Measurements from ENCODE around the gene MGMT.

MGMT gene

DNA sequence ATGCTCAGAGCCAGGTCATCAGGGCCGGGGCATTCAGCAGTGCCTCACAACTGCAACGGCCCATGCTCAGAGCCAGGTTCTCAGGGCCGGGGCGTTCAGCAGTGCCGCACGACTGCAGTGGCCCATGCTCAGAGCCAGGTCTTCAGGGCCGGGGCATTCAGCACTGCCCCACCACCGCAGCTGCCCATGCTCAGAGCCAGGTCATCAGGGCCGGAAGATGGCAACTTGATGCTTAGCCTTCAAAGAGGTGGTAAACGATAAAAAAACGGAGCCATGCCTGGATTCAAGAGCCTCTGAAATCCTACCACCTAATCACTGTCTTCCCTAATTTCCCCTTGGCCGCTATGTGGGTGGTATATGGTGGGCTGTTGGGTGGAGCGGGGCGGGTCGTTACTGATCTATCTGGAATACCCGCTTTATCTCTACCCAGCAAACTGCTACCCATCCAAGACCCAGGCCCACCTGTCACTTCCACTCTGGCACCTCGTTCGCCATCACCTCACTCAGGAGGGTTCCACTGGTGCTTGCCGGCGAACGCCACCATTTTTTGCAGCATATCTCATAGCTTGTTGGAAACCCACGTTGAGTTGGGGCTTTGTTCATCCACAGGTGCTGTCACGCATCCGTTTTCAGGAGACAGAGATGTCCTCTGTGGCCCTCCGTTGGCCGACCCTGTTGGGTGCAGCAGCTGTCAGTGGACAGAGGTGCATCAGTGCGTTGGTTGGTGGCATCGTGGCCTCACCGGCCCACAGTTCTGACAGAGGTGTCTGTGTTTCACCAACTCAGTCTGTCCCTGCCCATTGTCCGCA is 275.9 kb downstream of the MGMT start:
- no peak for DNase-seq

DNA sequence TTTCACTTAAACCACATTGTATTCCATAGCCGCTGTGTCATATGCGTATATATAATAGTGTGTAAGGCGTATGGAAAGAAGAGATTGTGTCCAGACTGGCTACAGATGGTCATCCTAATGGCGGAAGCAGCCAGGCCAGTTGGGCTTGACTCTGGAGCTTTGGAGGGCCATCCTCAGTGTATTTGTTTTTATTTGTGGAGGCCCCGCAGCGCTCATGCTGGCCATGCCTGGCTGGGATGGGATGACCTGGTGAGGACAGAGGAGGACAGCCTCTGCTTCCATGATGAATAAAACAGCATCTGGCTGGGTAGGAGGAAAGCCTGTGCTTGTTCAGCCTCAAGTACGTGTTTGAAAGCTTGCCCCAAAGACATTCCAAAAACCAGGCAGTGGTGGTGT is 276.7 kb downstream of the MGMT start:
- DNase-seq = no peak

DNA sequence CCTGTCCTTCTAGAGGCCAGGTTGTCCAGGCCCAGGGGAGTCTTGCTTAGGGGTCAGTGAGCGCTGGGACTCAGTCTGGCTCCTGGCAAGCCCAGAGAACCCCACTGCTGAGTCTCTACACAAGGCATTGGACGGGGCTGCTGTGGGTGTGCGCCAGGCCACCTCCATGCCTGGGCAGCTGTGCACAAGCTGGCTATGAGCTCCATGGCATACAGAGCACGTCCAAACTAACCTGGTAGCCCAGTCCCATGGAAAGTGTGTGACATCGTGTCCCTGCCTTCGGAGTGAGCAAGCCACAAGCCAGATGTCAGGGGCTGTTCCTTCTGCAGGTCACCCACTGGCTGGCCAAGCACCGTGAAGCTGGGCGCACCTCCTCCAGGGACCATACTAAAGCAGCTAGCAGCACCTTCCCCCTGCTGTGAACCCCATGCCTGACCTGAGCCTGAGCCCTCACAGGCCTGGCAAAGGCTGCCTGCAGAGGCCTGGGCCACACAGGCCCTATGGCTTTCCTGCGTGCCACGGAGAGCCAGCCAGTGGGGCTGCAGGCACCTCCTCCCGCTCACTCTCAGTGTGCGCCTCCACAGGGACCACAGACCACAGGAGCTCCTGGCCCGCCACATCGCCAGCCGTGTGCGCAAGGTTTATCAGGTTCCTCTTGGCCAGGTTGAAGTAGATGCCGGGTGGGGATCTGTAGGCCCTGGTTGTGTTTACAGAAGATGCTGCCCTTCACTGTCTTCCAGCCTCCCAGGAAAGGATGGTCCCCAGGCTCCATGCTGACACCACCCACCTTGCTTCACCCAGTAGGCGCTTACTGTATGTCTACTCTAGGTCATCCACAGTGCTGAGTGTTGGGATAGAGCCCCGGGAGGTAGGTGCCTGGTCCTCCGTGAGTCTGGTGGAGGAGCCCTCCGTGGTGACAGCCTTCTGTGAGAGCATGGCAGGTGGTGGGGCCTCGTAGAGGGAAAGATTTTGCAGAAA is 277.4 kb downstream of the MGMT start:
- no peak for DNase-seq

DNA sequence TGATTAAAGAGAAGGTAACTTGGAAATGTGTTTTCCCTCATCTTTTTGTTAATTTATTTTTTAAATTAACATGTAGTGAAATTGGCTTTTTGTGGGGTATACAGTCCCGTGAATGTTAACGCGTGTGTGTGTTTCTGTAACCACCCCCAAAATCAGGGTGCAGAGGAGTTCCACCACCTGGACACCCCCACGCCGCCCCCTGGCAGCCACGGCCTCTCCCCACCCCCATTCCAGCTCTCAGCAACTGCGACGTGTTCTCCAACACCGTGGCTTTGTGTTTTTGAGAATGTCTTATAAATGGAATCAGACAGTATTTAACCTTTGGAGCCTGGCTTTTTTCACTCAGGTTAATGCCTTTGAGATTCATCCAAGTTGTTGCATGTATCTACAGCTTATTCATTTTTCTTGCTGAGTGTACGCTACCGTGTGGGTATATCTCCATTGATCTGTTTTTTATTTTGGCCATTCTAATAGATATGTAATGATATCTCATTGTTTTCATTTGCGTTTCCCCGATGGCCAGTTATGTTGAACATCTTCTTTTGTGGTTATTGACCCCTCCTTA is 278.2 kb downstream of the MGMT start:
- no peak for DNase-seq

DNA sequence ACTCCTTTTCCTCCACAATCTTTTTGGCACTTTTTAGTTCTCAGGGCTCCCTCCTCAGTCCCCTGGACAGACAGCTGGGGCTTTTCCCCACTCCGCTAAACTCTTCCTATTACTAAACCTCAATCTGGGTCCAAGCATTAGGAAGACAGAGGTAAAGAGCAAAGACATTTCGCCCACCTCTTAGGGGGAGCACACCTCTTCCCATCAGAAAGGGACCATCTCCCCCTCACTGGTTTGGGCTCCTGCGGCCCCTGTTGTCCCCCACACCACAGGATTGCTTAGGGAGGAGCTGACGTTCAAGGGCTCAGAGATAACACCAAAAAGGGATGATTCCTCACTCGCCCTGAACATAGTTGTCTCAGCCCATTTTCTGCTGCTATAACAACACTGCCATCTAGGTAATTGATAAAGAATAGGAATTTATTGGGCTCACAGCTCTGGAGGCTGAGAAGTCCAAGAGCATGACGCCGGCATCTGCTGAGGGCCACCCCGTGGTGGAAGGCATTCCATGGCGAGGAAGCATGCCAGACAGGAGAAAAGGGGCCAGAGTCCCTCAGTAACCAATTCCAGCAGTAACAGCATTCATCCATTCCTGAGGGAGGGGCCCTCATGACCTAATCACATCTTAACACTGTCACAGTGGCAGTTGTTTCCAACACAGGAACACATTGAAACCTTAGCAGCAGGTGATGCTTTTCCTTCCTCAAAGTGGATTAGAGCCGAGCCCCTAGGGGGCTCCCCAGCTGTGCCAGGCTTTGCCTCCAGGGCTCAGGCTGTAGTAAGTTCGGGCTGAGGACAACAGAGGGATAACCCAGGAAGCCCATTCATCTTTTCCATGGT is 287.4 kb downstream of the MGMT start:
- DNase-seq = no peak

DNA sequence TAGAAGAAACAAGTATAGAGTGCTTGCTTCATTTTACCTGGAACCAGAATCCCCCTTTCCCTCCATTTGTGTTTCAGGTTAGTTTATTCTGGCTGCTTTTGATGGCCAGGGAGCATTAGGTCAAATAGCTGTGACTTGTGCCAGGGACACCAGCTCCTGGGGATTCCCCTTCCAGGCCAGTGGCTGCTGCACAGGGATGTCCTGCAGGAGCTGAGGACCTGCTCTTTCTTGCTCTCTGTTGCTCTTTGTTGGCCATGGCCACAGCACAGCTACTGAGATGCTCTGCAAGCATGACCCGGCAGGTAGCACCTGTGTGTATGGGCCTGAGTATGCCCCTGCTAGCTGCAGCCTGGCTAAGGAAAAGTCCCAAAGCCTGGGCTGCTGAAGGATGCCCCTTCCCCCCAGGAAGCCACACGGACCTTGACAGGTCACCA is 288.1 kb downstream of the MGMT start:
- DNase-seq = no peak

DNA sequence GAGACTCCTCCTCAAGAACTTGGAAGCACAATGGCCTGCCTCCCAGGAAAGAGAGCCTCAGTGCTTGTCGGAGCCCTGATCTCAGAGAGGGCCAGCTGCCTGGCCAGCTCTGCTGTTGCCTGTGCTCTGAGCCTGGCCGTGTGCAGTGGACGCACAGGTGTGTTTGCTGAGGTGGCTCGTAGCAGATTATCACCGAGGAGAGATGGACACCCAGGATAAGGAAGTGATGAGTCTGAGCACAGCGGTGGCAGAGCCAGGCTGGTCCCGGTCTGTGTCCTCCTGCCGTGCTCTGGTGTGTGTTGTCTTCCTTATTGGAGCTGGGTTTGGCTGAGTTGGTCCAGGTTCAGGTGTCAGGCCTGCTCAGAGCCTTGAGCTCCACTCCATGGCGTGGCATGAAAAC is 288.6 kb downstream of the MGMT start:
- DNase-seq = no peak

DNA sequence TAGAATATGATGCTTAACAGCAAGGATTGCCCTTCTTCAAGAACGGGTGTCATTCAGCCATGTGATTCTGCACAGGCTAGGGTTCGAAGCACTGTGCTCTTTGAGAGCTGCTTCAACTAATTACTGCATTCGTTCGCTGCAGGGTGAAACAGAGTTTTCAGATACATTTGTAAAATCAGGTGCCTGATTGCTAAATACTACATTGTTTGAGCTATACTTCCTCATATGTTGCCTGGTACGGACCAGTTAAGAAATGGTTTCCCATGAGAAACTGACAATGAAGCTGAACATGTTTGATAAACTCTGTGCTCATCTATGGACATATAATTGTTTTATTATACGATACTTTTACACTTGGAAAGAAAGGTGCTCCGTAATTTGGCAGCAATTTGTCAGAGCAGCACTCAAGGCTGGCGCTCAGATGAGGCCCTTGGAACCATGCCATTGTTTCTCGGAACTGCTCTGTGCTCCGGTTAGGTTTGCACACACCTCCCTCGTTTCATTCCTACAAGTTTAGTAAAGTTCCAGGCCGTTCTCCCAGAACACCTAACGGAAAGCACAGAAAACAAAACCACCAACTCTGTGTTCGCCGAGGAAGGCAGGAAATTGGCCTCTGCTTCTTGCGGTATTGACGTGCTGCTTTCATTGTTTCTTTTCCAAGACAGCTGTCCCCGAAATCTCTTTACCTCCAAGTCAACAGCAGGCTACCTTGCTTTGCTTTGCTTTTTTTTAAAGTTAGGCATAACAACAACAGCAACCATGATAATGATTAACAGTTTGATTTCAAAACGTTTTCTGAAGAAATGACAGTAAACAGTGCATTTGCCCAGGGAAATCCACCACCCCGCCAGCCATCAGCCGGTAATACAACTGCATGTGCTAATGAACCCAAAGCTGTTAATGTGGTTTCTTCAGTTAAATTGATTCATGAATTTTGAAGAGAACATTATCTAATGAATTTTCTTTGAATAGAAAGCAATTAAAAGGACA is 290.2 kb downstream of the MGMT start:
- DNase-seq = no peak

DNA sequence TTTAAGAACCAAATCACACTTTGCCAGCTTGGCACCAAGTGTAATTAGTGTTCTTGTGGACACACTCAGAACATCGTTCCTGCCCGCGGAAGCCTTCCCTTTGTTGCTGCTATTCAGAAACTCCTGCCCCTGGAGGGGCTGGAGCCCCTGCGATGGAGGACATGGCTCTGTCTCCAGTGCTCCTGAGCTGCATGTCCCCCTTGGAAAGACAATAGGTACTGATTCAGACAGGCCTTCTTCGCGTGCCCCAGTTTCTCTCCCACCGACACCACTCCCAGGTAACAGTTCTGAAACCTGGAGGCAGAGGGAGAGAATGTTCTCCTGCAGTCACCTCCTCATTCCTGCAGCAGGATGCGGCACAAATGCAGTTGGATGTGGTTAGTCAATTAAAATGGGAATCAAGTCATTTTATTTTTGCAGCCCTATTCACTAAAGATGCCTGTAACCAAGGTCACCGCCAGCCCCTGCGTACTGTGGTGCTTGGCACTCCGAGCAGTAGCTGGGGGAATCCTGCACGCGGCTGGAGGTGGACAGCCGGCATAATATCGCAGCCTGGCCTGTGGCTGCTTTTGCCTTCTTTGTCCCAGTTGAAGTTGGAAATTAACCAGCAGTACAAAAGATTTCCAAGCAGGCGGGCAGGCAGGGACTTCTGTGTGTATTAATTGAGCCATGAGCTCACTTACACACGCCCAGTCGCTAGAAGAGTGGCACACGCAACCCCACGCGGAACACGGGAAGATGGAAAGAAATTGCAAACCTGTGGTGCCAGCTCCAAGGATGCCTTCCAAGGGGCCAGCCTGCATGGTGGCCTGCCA is 291.4 kb downstream of the MGMT start:
- no peak for DNase-seq

DNA sequence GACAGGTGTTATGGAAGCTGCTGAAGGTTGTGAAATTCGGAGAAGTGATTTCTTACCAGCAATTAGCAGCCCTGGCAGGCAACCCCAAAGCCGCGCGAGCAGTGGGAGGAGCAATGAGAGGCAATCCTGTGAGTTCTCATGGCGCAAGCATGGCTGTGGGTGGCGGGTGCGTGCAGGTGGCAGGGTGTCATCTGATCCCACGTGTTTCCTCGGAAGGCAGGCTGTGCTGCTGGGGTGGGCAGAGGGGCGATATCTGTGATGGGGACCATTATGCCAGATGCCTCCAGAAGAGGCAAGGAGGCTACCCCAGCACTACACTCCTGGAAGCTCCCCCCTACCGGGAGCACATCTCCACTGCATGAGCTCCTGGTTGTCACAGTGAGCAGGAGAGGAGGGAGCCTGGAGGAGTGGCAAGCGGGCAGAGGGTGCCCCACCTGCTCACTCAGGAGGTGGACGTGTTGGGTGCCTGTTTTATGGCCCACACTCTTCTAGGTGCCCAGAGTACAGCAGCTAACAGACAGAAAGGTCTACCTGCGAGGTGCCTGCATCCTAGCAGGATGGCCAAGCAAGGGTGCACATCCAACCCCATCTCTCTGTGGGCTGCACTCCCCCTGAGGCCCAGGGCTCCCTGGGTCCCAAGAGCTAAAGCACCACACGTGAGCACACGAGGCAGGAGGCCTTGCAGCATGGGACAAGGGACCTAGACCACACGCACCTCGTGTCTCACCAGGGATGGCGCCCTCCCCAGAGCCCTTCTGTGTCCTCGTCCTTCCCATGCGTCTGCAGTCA is 292.4 kb downstream of the MGMT start:
- no peak for DNase-seq

DNA sequence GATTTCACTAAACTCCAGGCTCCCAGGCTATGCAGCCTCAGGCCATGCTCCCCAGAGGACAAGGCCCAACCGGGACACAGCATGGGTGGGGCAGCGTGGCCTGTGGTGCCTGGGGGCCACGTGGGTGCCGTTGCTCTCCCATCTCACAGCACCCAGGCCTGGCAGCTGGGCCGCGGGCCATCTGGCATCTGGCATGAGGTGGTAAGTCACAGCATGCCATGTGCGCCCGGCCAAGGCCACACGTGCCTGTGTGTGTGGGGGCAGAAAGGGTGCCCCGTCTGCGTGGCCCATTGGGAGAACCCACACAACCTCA is 292.9 kb downstream of the MGMT start:
- DNase-seq = no peak

DNA sequence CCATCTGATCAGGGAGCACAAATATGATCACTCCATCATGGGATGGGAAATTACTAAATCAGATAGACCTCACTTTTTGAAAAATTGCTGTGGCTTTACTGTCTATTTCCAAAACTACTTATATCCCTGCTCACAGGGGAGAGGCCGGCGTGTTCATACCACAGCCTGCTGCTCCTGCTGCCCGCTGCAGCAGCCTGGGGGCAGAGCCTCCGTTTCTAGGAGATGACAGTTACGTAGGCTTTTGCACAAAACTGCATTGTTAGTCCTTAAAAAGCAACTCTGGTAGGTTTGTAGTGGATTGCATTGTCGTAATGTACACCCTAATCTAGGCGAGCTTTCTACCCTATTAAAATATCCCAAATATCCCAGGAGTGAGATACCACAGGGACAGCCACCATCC is 293.4 kb downstream of the MGMT start:
- DNase-seq = no peak

DNA sequence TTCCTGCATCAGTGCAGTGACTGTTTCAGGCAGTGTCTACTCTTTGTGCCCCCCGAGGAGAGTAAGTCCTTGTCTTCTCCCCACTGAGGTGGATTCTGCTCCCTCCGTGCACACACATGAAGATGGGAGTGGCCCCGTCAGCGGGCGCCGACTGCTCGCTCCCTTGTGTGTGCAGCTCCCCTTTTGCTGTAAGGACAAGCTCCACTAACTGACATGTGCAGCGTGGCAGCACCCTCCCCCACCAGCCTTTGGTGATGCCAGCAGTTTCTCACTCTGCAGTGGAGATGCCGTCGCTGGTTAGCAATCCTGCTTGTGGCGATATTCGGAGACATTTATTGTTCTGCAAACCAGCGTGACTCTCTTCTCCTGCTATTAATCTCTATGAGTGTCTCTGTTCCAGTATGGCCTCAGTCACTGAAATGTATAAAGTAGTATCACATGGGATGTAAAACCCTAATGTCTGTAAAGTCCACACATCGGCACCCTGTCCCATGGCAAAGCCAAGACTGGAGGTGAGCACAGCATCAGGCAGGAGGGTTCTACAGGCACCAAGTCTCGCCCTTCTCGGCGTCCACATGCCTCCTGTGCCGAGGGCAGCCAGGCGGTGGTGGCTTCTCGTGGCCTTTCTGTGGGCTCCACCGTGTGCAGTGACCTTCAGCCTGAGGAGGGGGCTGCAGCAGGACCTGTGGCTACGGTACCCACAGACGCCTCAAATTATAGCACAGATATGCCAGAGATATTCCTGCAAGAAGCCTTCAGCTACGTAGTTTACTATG is 294.3 kb downstream of the MGMT start:
- no peak for DNase-seq

DNA sequence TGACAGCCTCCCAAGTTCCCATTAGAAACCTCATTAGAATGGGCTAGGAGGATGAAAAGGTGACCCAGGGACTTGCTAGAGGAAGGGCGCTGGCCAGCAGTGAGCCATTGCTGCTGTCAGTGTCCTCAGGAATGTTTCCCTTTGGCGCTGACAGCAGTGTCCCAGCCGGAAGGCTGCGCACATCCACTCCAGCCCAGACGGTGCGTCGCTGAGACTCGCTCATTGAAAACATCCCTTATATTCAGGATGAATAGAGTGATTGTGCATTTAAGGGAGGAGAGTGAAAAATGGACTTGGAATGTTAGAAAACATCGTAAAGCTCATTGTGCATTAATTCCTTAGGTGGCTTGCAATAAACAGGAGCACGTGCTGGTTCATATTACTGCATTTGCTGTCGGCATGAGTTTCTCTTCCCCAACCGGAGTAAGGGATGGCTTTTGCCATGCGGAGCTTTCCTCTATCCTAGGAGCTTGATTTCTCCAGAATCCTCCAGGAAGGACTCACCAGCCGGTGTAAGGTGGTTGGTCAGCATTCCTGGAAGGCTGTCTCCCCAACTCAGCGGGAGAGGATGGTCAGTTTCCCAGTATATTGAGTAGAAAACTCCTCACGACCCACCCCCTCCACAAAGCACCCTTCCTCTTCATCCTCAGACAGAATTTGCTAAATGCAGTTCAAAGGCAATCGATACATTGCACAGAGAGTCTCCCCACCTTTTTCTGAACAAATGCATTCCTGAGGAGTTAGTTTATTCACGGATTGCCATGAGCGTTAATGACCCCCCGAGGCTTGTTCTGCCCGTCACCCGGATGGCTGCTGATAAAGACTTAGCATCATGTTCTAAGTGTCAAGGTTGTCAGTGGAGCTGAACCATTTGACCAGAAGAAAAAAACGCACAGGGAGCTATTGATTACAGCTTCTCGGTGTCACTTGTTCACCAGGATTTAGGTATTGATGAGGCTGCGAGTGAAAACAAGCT is 295.2 kb downstream of the MGMT start:
- DNase-seq = no peak

DNA sequence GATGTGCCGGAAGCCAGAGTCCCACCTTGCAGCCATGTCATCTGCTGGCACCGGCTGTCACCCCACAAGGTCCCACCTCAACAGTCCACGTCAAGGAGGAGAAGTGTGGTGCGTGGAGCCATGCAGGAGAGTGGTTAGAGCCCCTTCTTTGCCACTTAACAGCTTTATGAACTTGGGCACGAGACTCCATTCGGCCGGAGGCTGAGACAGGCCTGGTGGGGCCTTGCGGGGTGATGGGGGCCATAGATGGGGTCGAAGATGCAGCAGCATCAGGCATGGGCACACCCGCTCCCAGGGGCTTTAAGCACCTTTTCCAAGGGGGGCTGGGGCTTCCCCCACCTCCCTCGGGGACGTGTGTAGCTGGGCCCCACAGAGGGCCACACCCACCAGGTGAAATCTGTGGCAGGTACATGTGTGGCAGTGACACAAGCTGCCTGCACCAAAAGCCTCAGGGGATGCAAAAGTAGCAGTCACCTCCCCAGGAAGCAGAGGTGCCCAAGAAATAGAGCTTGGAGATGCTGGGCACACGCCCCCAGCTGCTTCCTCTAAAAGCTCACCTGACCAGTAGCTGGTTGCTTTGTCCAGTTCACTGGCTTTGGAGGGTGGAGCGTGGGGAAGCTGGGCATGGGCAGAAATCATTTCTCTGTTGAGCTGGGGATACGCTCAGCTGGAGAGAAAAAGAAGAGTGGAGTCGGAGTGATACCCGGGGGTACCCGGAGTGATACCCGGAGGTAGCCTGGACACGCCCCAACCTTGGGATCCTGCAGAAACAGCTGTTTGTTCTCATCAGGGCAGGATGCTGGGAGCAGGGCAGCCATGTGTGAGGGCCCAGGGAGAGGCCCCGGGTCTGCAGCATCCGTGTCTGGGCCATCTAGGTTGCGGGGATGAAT is 297.2 kb downstream of the MGMT start:
- DNase-seq = no peak

DNA sequence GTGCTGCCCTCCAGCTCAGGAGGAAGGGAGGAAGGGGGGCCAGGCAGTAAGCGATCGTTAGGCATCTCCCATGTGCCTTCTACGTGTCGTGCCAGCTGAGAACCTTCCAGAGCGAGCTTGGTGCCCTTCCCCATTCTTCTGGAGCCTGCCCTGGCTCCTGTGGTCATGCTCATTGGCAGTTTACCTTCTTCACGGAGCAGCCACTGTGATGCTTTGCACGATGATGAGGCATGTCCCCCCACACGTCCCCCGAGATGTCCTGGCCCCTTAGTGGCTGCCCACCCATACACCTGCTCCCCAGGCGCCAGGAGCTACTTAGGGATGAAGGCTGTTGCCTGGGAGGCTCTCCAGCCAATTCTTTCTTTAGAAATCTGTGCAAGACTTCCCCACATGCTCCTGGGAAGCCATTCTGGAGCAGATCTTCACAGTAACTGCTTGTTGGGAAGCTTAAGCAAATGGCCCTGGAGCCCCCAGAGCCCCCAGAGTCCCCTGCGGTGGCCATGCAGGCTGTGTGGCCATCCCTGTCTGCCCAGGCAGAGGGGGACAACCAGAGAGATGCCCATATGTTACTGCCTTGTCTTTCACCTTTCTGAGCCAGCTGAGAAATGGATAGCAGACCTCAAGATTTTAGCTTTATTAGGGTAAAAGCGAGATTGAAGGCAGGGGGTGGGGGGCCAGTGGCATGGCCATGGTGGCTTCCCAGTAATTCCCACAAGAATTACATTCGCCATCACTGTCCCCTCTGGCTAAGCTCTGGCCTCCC is 298.0 kb downstream of the MGMT start:
- DNase-seq = no peak
